NK-92 treated with Interleukin-12 subunit alpha and Interleukin-12 subunit beta, amount 100 ng/mL, for 24 hours (cell line): ENCODE data around the gene EGLN1.

Source experiments
- DNase-seq: peaks from one replicate; lab custom pipeline; 2025; lab: John Stamatoyannopoulos, UW

EGLN1 gene

DNA sequence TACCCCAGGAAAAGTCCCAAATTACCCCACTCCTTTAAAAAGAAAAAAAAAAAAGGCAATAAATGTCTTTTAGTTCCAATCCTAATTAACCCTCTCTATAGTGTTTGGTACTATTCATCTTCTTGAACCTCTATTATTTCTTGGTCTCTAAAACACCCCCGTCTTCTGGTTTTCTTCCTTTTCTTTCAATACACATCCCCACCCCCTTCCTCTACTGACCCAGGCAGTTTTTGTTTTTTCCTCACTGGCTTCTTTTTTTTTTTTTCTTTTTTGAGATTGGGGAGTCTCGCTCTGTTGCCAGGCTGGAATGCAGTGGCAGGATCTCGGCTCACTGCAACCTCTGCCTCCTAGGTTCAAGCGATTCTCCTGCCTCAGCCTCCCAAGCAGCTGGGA lies 26.1 kb downstream of the EGLN1 start:
- DNase-seq = no peak

DNA sequence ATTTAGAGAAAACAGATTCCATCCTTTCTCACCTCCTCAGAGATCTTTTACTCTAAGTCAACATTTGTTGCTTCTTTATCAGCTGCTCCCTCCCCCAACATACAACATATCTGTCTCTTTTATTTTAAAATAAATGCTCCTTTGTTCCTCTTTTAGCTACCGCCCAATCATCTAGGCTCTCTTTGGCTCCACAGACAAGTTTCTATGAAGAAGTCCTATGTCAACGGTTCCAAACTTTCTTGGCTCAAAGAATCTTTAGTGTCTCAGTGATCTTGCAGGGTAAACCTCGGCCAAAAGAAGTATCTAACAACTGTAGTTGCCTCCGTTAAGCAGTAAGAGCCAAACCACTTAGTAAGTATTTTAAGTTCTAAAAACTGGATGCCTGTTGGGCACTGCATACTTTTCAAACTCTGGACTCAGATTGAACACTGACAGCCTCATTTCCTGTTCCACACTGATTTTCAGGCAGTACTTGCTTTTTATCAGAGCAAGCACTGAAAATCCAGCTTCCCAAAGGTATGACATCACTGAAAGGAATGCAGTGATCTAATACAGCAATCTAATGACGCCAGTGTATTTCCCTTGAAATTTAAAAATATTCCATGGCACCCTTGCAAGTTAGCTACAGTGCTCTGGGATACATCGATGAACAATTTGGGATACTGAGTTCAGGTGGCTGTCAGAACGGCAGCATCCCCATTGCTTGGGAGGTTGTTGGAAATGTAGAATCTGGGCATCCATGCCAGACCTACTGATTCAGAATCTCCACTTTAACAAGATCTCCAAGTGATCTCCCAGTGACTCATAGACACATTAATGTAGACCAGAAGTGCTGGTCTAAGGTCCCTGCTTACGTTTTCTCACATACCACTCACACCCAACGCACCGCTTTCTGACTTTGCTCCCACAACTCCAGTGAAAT lies 26.8 kb downstream of the EGLN1 start:
- DNase-seq = no peak

DNA sequence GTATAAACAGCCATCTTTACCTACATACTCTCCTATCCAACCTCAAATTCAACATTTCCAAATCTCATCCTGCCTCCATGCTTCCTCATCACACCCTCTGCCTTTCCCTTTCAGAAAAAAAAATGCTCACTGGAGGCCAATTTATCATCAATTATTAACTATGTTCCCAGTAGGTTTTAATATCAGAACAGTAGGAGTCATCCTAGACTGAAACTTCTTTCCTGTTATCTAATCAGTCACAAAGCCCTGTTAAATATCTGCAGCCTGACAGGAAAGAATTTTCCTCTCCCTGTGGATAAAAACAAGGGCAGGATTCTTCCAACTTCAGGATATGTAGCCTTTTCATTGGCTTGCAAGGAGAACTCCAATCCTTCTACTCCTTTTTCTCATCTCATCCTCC lies 28.4 kb downstream of the EGLN1 start:
- DNase-seq = no peak

DNA sequence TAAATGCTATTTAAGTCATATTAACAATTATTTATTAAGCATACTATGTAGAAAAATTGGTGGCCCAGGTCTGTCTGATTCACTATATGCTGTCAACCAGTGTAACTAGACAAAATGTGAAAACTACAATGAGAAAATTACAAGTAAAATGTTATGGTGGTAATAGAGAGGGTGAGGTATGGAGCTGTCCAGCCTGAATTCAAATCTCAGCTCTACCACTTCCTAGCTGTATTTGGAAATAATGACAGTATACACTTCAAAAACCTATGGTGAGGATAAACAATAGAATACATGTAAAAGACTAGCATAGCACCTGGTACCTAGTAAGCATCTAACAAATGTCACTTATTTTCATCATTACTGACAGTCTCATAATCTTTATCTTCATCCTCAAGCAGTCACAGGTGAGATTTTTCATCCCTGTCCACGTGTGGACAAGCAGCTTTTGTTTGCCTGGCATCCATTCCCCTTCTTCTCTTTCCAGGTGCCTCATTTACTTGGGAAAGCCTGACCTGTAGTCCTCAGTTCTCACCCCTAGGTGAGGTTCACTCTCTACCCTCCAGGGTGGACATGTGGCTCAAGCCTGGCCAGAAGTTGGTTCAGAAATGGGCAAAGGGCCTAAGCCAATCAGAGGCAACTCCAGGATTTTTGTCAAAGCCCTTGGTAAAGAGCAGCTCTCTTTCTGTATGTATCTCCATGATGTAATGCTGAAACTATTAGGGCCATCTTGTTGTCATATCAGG lies 29.5 kb downstream of the EGLN1 start:
- DNase-seq = no peak

DNA sequence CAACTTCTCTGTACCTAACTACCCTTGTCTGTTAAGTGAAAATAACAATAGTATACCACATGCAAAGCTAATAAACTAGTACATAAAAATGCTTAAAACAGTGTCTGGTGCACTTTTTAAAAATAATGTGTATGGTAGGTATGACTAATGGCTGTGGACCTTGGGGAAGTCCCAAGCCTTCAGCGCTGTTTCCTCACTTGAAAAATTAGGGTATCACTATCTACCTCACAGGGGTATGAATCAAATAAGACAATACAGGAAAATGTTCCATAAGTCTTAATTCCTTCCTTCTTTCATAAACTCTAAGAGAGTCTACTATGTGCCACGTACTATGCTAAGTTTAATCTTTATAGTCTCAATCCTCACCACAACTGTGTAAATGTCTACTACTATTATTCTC lies 32.0 kb downstream of the EGLN1 start:
- no peak for DNase-seq

DNA sequence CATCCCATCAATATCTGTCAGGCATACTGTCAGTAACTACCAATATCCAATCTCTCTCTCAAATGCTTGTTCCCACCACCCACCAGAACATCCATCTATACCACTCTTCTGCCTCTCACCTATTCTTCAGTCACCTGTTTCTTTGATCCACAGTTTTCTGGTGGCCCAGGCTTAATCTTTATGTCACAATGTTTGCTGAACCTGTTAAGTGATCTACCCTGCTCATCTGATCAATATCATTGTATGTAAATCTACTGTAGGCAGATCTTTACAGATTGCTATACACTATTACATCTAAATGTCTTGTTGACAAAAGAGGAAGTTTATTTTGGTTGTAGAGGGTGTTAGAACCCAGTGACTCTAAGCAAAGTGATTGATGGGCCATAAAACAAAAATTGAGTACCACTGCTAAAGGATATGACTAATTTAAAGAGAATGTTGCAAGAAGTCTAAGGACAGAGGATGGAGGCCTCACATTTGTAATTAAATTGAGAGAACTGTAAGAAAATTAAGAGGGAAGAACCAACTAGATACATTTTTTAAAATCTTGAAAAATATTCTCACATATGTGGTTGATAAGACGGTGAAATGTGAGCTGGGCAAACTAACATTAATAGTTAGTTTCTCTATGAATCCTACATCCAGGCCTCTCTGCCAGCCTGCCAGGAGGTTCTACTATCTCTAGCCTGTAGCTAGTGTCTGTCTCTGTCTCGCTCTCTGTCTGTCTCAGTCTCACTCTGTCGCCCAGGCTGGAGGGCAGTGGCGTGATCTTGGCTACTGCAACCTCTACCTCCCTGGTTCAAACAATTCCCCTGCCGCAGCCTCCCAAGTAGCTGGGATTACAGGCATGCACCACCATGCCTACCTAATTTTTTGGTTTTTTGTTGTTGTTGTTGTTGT lies 34.1 kb downstream of the EGLN1 start:
- peak; percentile 9 for DNase-seq

DNA sequence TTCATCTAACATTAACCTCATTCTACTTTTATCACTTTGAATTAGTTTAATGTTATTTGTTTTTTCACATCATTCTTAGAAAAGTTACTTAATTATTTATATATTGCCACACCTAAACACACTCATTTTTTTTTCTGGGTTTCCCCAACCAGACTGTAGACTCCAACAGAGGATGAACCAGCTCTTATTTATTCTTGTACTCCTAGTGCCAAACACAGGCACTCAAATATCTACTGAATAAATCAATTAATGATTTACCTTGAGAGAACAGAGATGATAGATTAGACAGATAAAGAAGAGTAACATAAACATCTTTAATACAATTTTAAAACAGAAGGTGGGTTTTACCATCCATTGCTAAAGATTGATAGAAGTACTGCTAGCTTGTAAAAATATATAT lies 35.6 kb downstream of the EGLN1 start:
- no peak for DNase-seq

DNA sequence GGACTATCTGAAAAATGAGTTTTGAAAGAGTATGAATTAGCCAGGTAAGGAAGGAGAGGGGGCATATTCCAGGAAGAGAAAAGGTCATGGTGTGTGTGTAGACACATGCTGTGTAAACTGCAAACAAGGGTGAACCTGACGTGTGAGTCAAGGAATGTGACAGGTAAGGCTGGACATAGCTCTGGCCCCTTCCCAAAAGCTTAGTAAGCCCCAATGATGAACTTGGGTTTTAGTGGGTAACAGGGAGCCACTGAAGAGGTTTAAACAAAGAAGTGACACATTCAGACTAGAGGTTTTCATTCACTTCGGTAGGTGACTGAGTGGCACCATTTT lies 36.7 kb downstream of the EGLN1 start:
- DNase-seq = no peak

DNA sequence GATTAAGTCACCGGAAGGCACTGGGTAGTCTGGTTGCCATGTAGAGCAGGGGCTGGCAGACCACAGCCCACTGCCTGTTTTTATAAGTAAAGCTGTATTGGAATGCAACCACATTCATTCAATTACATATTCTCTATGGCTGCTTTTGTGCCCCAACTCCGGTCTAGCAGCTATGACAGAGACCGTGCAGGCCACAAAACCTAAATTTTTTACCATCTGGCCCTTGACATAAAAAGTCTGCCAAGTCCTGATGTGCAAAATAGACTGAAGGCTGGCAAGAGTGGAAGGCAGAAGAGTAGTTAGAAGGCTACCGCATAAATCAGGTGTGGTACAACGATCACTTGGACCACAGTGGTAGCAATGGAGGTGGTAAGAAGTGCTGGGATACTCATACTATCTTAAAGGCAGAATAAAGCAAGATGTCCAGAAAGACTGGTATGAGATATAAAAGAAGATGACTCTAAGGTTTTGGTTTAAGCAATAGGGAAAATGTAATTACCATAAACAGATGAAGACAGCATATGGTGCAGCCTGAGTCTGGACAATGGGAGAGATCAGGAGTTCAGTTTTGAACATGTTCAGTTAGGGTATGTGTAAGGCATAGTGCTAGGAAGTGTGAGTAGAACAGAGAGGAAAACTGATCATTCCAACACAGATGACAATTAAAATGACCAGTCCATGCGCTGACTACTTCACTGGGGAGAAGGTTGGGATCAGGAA lies 37.2 kb downstream of the EGLN1 start:
- DNase-seq = no peak

- DNase-seq = no peak
These were observed 38.8 kb downstream of the EGLN1 start for GRCh38 chr1:231383159-231383860.

DNA sequence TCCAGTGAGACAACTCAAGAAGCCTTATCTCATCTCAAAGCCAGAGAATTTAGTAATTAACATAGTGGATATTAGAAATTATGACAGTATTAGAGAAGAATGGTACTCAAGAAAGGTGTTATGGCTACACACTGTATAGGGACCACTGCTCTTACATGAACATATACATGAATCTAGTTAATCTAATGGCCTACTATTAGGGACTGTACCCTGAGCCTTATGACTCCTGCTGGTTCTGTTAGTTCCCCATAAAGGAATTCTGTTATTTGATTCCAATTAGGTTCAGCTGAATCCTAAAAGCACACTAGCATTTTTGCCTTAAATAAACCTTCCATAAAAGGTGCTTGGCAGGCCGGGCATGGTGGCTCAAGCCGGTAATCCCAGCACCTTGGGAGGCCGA lies 39.7 kb downstream of the EGLN1 start:
- DNase-seq = no peak

- no peak for DNase-seq
These were observed 40.4 kb downstream of the EGLN1 start for GRCh38 chr1:231381729-231382128.

DNA sequence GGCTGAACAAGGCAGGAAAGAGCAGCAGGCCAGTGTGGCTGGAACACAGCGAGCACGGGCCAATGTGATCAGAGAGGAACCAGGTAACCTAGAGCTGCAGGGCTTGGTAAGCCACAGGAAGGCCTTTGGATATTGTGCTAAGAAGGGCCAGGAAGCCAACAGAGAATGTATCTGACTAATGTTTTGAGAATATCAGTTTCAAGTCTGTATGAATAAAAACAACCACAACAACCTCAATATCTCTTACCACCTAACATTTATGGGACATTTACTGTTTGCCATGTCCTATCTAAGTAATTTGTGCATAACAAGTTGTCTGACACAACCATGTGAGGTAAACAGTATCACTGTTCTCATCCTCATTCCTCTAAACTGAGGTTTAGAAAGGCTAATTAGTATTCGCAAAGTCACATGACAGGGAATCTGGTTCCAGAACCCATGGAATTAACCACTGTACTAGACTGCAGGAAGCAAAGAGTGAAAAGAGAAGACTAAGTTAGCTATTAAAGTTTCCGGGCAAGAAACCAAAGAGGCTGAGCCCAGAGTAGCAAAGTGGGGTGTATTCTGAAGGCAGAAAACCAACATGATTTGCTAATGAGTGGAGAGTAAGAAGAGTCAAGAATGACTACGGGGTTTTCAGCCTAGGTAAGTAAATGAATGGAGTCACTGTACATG lies 45.1 kb downstream of the EGLN1 start:
- DNase-seq = no peak

- DNase-seq = no peak
These were observed 46.0 kb downstream of the EGLN1 start for GRCh38 chr1:231376101-231376500.

- no peak for DNase-seq
These were observed 47.7 kb downstream of the EGLN1 start for GRCh38 chr1:231374394-231374793.

GRCh38 chr1:231372501-231372900 lies 49.6 kb downstream of the EGLN1 start:
- no peak for DNase-seq

DNA sequence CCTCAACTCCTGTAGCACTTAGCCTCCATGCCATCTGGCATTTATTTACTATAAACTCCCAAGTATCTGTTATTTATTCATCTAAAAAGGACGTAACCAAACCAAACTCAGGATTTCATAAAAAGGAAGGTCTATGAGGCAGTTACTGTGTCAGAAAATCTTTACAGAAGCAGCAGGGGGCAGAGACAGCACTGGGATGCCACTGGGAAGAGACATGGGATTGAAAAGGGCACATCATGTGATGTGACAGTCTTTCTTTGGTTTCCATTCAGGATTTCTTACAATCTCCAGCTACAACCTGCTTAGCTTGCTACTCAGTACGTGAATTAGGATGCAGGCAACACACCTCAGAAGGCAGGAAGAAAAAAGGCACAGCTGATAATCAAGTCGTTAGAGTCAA lies 52.8 kb downstream of the EGLN1 start:
- no peak for DNase-seq

DNA sequence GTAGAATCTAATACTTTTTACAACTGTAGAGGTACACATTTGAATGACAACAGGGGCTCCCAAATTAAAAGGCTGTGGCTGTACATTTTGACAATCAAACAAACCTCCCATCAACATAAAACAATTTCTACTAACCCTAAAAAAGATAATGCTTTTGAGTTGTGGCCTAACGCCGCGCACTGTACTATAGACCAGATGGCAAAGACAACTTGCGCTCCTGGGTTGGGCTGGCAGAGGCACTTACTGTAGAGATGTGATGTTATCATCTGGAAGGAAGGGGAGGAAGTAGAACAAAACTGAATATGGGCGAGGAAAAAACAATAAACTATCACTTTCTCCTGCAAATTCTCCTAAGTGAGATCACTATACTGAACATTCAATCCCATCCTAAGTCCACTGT lies 57.9 kb downstream of the EGLN1 start:
- no peak for DNase-seq

DNA sequence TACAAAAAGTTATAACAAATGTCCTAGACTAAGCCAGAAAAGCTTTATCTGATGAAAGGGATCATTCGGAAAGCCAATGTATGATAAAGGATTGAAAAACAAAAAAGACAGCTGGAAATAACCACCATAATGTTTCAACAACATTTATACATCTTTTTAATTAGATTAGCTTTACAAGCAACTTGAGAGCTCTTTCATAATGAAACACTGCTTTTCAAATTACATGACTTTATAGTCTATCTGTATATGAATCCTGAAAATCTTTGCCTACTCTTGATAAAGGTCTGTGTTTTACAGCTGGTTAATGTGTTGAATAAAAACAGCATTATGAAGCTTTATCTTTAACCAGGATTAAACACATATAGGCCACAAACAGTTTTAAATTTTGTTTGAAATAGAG lies 58.5 kb downstream of the EGLN1 start:
- DNase-seq = no peak

GRCh38 chr1:231362325-231362724 lies 59.8 kb downstream of the EGLN1 start:
- DNase-seq = no peak

DNA sequence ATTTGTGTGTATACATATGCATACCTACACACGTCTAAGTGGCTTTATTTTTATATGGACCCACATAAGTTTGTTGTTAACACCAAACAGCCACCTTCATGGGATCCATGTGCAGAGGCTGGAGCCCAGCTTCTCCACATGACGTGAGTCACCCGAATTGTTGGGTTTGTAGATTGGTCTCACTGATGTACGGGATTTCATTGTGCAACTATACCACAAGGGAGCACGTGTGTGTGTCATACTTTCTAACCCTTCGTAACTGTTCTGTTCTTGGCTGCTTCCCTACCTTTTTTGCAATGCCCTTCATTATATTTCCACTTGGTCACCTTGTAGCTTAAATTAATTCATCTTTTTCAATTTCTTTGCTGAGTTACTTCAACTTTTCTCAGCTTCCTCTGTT lies 63.0 kb downstream of the EGLN1 start:
- no peak for DNase-seq
